MCF 10A (cell line): Measurements from ENCODE around the gene NACC2. TPM values are rescaled to one million over a fixed set of nuclear protein-coding genes. Genes with fewer than 3 reads are reported as not detected.

Experiments used
- BruUV-seq: library from RNA; stranded (reverse); fragments of 400-500 nt; replicated peaks from 2 replicates; lab custom pipeline; 2021; lab: Mats Ljungman, UMichigan
- CTCF ChIA-PET: fragments of 300-600 bp; sonication (Branson Sonifier 250); formaldehyde crosslinking; extraction: SDS; loops from one replicate; lab custom pipeline; 2021; ENCODE audit warnings: antibody characterized with exemption, inconsistent platforms; lab: Yijun Ruan, JAX
- POLR2A ChIA-PET: fragments of 300-600, 350-650 bp; sonication (Branson Sonifier 250); formaldehyde crosslinking; extraction: SDS; loops from one replicate; lab custom pipeline; 2020; ENCODE audit warnings: antibody characterized with exemption, inconsistent platforms; lab: Yijun Ruan, JAX
- DNase-seq: peaks from one replicate; pipeline ENCODE4 v3.0.0-alpha.2; 2018; ENCODE audit not compliant: unreplicated experiment
- H3K27ac Mint-ChIP-seq: one replicate; pipeline ENCODE4 v1.8.0; 2022; ENCODE audit warnings: mild to moderate bottlenecking, low read depth, mixed read lengths; ENCODE audit not compliant: unreplicated experiment
- H3K27me3 Mint-ChIP-seq: one replicate; pipeline ENCODE4 v1.8.0; 2022; ENCODE audit warnings: mixed read lengths; ENCODE audit not compliant: insufficient read depth, unreplicated experiment
- H3K36me3 Mint-ChIP-seq: one replicate; pipeline ENCODE4 v1.8.0; 2022; ENCODE audit warnings: mild to moderate bottlenecking, moderate library complexity, mixed read lengths; ENCODE audit not compliant: insufficient read depth, unreplicated experiment
- H3K4me1 Mint-ChIP-seq: one replicate; pipeline ENCODE4 v1.8.0; 2022; ENCODE audit warnings: mixed read lengths; ENCODE audit not compliant: insufficient read depth, unreplicated experiment
- H3K4me3 Mint-ChIP-seq: one replicate; pipeline ENCODE4 v1.8.0; 2022; ENCODE audit warnings: mild to moderate bottlenecking, moderate library complexity, mixed read lengths; ENCODE audit not compliant: unreplicated experiment
- H3K9me3 Mint-ChIP-seq: one replicate; pipeline ENCODE4 v1.8.0; 2022; ENCODE audit warnings: mixed read lengths; ENCODE audit not compliant: unreplicated experiment
- CTCF ChIP-seq: fragments of 200-600 bp; IDR thresholded peaks from one replicate; pipeline ENCODE4 v1.8.0; 2022; ENCODE audit warnings: antibody characterized with exemption, mild to moderate bottlenecking; ENCODE audit not compliant: unreplicated experiment
- intact Hi-C: fragments of 100-400 bp; cut with micrococcal nuclease; formaldehyde crosslinking; loops from 2 replicates; pipeline ENCODE4 v1.14.1; 2022
- total RNA-seq: library from RNA; stranded (reverse); gene quantifications from 2 replicates; pipeline ENCODE4 v1.2.3, GENCODE V29; 2022

Gene NACC2
- total RNA-seq, 1 experiment from 2014 or later: 16.5 TPM

GRCh38 chr9:136014147-136014923, 80.8 kb downstream of the NACC2 start:
- Mint-ChIP-seq H3K4me1 (no peaks in the 10 kb centered on the region), H3K9me3 (no peaks in the 10 kb centered on the region), H3K27ac (no peak overlapping the region), H3K36me3 (peaks cover 40% of the 10 kb centered on the region), H3K4me3 (no peak overlapping the region), H3K27me3 (no peaks in the 10 kb centered on the region)
- ChIA-PET CTCF (interaction anchor here (0.6 kb wide), 1 partner anchor 121 kb away, joined by 3 read pairs; no protein-coding TSS in a partner anchor), POLR2A (no interaction called here)
- no peak for DNase-seq
- BruUV-seq: no TSS peak
- intact Hi-C loops: no loop called here
- no peak for TF ChIP-seq CTCF

DNA sequence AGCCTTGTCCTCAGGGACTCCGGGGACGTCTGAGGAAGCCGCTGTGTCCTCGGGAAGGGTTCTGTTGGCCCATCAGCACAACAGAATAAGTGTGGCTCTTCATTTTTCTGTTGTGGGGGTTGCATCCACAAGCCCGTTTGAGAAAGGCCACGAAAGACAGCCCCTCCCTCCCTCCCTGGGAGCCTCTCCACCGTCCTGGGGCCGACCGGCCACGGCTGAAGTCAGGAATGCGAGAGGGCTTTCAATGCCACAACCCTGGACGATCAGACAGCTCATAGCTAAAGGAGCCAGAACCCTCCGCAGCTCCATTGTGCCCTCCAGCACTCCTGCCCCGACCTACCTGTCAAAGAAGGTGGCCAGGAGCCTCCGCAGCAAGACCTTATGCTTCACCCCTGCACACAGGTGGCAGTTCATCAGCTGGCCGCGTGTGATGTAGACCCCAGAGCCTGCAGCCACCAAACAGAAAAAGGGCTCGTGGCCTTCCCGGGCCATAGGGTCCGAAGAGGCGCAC, 81.5 kb downstream of the NACC2 start:
- intact Hi-C loops: no loop called here
- Mint-ChIP-seq H3K27ac (no peak overlapping the region), H3K9me3 (no peaks in the 10 kb centered on the region), H3K27me3 (no peaks in the 10 kb centered on the region), H3K4me1 (no peaks in the 10 kb centered on the region), H3K36me3 (peaks cover 40% of the 10 kb centered on the region), H3K4me3 (no peak overlapping the region)
- DNase-seq: no peak
- no TSS peak for BruUV-seq
- TF ChIP-seq CTCF: no peak
- POLR2A ChIA-PET: no interaction called here
- CTCF ChIA-PET: no interaction called here

DNA sequence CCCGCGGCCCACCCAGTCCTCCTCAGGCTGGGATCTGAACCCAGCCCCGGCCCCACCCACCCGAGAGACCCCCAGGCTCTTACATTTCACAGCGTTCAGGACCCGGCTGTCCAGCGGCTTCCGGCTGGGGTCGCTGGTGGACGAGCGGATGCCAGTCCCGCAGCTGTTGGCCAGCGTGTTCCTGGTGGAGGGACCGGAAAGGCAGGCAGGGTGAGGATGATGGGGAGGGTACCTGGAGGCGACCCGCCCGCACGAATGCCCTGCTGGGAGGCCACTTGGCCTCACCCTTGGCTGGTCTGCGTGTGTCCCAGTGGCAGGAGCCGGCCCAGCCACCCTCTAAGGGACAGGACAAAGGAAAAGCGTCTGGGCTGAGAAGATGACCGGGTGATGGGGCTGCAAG, 82.0 kb downstream of the NACC2 start:
- Mint-ChIP-seq H3K9me3 (no peaks in the 10 kb centered on the region), H3K36me3 (peaks cover 43% of the 10 kb centered on the region), H3K4me3 (no peak overlapping the region), H3K4me1 (no peaks in the 10 kb centered on the region), H3K27ac (no peak overlapping the region), H3K27me3 (no peaks in the 10 kb centered on the region)
- no peak for DNase-seq
- POLR2A ChIA-PET: no interaction called here
- CTCF ChIA-PET: no interaction called here
- no peak for TF ChIP-seq CTCF
- intact Hi-C loops: no loop called here
- no TSS peak for BruUV-seq

- Mint-ChIP-seq H3K4me1 (no peaks in the 10 kb centered on the region), H3K4me3 (no peak overlapping the region), H3K27ac (no peak overlapping the region), H3K9me3 (no peaks in the 10 kb centered on the region), H3K27me3 (no peaks in the 10 kb centered on the region), H3K36me3 (peaks cover 48% of the 10 kb centered on the region)
- intact Hi-C loops: no loop called here
- ChIA-PET CTCF (no interaction called here), POLR2A (no interaction called here)
- no TSS peak for BruUV-seq
- no peak for DNase-seq
- no peak for TF ChIP-seq CTCF
Observed at GRCh38 chr9:136012651-136013050, 82.4 kb downstream of the NACC2 start.
